Measurements from ENCODE around the gene PLXDC2.

PLXDC2 gene

GRCh38 chr10:19974554-19974953 lies 158.3 kb downstream of the PLXDC2 start:
- TF ChIP-seq EZH2phosphoT487 (IDR thresholded peaks at IDR 0.05; ENCODE audit: borderline replicate concordance, low read length) (no peak), CTCF (IDR thresholded peaks at IDR 0.05; ENCODE audit: low read depth, low read length, poor library complexity, severe bottlenecking) (no peak)
- Histone ChIP-seq H3K9me2 (replicated peaks; ENCODE audit: control insufficient read depth, low read length) (no peaks in the 10 kb centered on the region), H3F3A (ENCODE audit: control insufficient read depth, insufficient read depth) (no peaks in the 10 kb centered on the region), H3K79me2 (ENCODE audit: control insufficient read depth, low read length) (no peaks in the 10 kb centered on the region), H3K9me3 (ENCODE audit: control insufficient read depth, insufficient read depth, low read length) (no peaks in the 10 kb centered on the region), H3K4me2 (ENCODE audit: low read length) (no peak overlapping the region), H3K27me3 (ENCODE audit: control insufficient read depth, low read length) (no peaks in the 10 kb centered on the region), H4K20me1 (ENCODE audit: control insufficient read depth, insufficient read depth, low read depth, low read length) (no peaks in the 10 kb centered on the region), H3K4me3 (ENCODE audit: low read length) (no peak overlapping the region), H3K27ac (ENCODE audit: low read depth, low read length) (no peak overlapping the region), H3K4me1 (ENCODE audit: control insufficient read depth, low read length) (no peaks in the 10 kb centered on the region), H3K36me3 (ENCODE audit: control insufficient read depth, low read length) (no peaks in the 10 kb centered on the region)

GRCh38 chr10:19977097-19977521 lies 160.9 kb downstream of the PLXDC2 start:
- no peaks in the 10 kb centered on the region for H3K9me2 ChIP-seq (replicated peaks; ENCODE audit: control insufficient read depth, low read length)
- H3K4me1 ChIP-seq (ENCODE audit: control insufficient read depth, low read length): no peaks in the 10 kb centered on the region
- no peak overlapping the region for H3K27ac ChIP-seq (ENCODE audit: low read depth, low read length)
- no peaks in the 10 kb centered on the region for H3K36me3 ChIP-seq (ENCODE audit: control insufficient read depth, low read length)
- H3K27me3 ChIP-seq (ENCODE audit: control insufficient read depth, low read length): no peaks in the 10 kb centered on the region
- H3K9me3 ChIP-seq (ENCODE audit: control insufficient read depth, insufficient read depth, low read length): no peaks in the 10 kb centered on the region
- H3K4me3 ChIP-seq (ENCODE audit: low read length): no peak overlapping the region
- no peaks in the 10 kb centered on the region for H3F3A ChIP-seq (ENCODE audit: control insufficient read depth, insufficient read depth)
- no peaks in the 10 kb centered on the region for H3K79me2 ChIP-seq (ENCODE audit: control insufficient read depth, low read length)
- TF ChIP-seq CTCF (IDR thresholded peaks at IDR 0.05; ENCODE audit: low read depth, low read length, poor library complexity, severe bottlenecking) (no peak), EZH2phosphoT487 (IDR thresholded peaks at IDR 0.05; ENCODE audit: borderline replicate concordance, low read length) (no peak)
- no peaks in the 10 kb centered on the region for H4K20me1 ChIP-seq (ENCODE audit: control insufficient read depth, insufficient read depth, low read depth, low read length)
- H3K4me2 ChIP-seq (ENCODE audit: low read length): no peak overlapping the region

GRCh38 chr10:19979628-19980027 lies 163.4 kb downstream of the PLXDC2 start:
- H4K20me1 ChIP-seq (ENCODE audit: control insufficient read depth, insufficient read depth, low read depth, low read length): no peaks in the 10 kb centered on the region
- H3K36me3 ChIP-seq (ENCODE audit: control insufficient read depth, low read length): no peaks in the 10 kb centered on the region
- no peaks in the 10 kb centered on the region for H3K4me1 ChIP-seq (ENCODE audit: control insufficient read depth, low read length)
- H3K9me3 ChIP-seq (ENCODE audit: control insufficient read depth, insufficient read depth, low read length): no peaks in the 10 kb centered on the region
- H3K4me3 ChIP-seq (ENCODE audit: low read length): no peak overlapping the region
- TF ChIP-seq CTCF (IDR thresholded peaks at IDR 0.05; ENCODE audit: low read depth, low read length, poor library complexity, severe bottlenecking) (no peak), EZH2phosphoT487 (IDR thresholded peaks at IDR 0.05; ENCODE audit: borderline replicate concordance, low read length) (no peak)
- no peak overlapping the region for H3K4me2 ChIP-seq (ENCODE audit: low read length)
- no peaks in the 10 kb centered on the region for H3K9me2 ChIP-seq (replicated peaks; ENCODE audit: control insufficient read depth, low read length)
- H3K27ac ChIP-seq (ENCODE audit: low read depth, low read length): no peak overlapping the region
- H3K79me2 ChIP-seq (ENCODE audit: control insufficient read depth, low read length): no peaks in the 10 kb centered on the region
- no peaks in the 10 kb centered on the region for H3K27me3 ChIP-seq (ENCODE audit: control insufficient read depth, low read length)
- H3F3A ChIP-seq (ENCODE audit: control insufficient read depth, insufficient read depth): no peaks in the 10 kb centered on the region
